SK-N-SH (cell line): Measurements from ENCODE around the gene MMP8. TPM values are rescaled to one million over a fixed set of nuclear protein-coding genes. Genes with fewer than 3 reads are reported as not detected.

Experiments
- CTCF ChIA-PET: fragments of 300-600, 350-600 bp; formaldehyde crosslinking; extraction: SDS; loops from one replicate; lab custom pipeline; 2021; lab: Yijun Ruan, JAX
- POLR2A ChIA-PET: fragments of 350-600 bp; sonication (Branson Sonifier 250); formaldehyde crosslinking; extraction: SDS; loops from one replicate; lab custom pipeline; 2020; ENCODE audit warnings: antibody characterized with exemption, inconsistent platforms; lab: Yijun Ruan, JAX
- DNase-seq: peaks from one replicate; pipeline ENCODE4 v3.0.0; 2012
- H2AFZ ChIP-seq: fragments of 200-600 bp; sonication (generic); 2 replicates; pipeline ENCODE4 v1.8.1; 2016; ENCODE audit warnings: antibody characterized with exemption, mild to moderate bottlenecking, low read depth
- H3F3A ChIP-seq: fragments of 200-600 bp; sonication (generic); replicated peaks from 2 replicates; pipeline ENCODE3; 2016; ENCODE audit warnings: antibody characterized with exemption, mild to moderate bottlenecking; ENCODE audit not compliant: insufficient read depth
- H3K27ac ChIP-seq, 2 experiments: fragments of 200-500 bp in 1 of 2; fragments of 200-600 bp in 1 of 2; sonication (Bioruptor generic) in 1 of 2; sonication (generic), shearing (Covaris generic) in 1 of 2; 2 replicates each; pipeline versions ENCODE4 v1.5.1 to v1.6.1; 2014 to 2016; ENCODE audit warnings: low read depth in 2 of 2, inconsistent platforms in 1 of 2, low read length in 1 of 2, mild to moderate bottlenecking in 1 of 2, mixed read lengths in 1 of 2
- H3K27me3 ChIP-seq: fragments of 200-600 bp; sonication (generic), shearing (Covaris generic); 2 replicates; pipeline ENCODE4 v1.6.1; 2016; ENCODE audit warnings: mixed run types; ENCODE audit not compliant: insufficient read depth
- H3K36me3 ChIP-seq, 2 experiments: fragments of 200-500 bp in 1 of 2; fragments of 200-600 bp in 1 of 2; sonication (Bioruptor generic) in 1 of 2; sonication (generic) in 1 of 2; replicated peaks in 1 of 2; 2 replicates each; pipeline versions ENCODE3 to v1.5.1; 2014 to 2016; ENCODE audit warnings: low read length in 1 of 2, mild to moderate bottlenecking in 1 of 2; ENCODE audit not compliant: insufficient read depth in 2 of 2, control insufficient read depth in 1 of 2
- H3K4me1 ChIP-seq, 2 experiments: fragments of 200-500 bp in 1 of 2; fragments of 200-600 bp in 1 of 2; sonication (Bioruptor generic) in 1 of 2; sonication (generic), shearing (Covaris generic) in 1 of 2; 2 replicates each; pipeline versions ENCODE4 v1.5.1 to v1.6.1; 2014 to 2016; ENCODE audit warnings: low read depth in 1 of 2, low read length in 1 of 2, mixed run types in 1 of 2; ENCODE audit not compliant: insufficient read depth in 2 of 2, control insufficient read depth in 1 of 2
- H3K4me2 ChIP-seq: fragments of 200-600 bp; sonication (generic), shearing (Covaris generic); 2 replicates; pipeline ENCODE4 v1.6.1; 2017; ENCODE audit warnings: mixed run types
- H3K4me3 ChIP-seq, 2 experiments: fragments of 200-500 bp in 1 of 2; fragments of 200-600 bp in 1 of 2; sonication (Bioruptor generic) in 1 of 2; sonication (generic), shearing (Covaris generic) in 1 of 2; 2 replicates each; pipeline versions ENCODE4 v1.5.1 to v1.8.1; 2014 to 2016; ENCODE audit warnings: low read depth in 2 of 2, inconsistent platforms in 1 of 2, low read length in 1 of 2, mild to moderate bottlenecking in 1 of 2, mixed read lengths in 1 of 2, moderate library complexity in 1 of 2
- H3K79me2 ChIP-seq: fragments of 200-600 bp; sonication (generic); 2 replicates; pipeline ENCODE4 v1.8.1; 2017; ENCODE audit warnings: mild to moderate bottlenecking; ENCODE audit not compliant: insufficient read depth
- H3K9ac ChIP-seq: fragments of 200-600 bp; sonication (generic); 2 replicates; pipeline ENCODE4 v1.6.1; 2017; ENCODE audit warnings: mixed run types
- H3K9me2 ChIP-seq: fragments of 200-600 bp; sonication (generic); 2 replicates; pipeline ENCODE4 v1.6.1; 2017; ENCODE audit warnings: mixed run types
- H3K9me3 ChIP-seq: fragments of 200-600 bp; sonication (generic); 2 replicates; pipeline ENCODE4 v1.6.1; 2017; ENCODE audit warnings: mixed run types, mild to moderate bottlenecking, moderate library complexity
- H4K20me1 ChIP-seq: fragments of 200-600 bp; sonication (generic); 2 replicates; pipeline ENCODE4 v1.6.1; 2017; ENCODE audit warnings: mild to moderate bottlenecking, mixed run types; ENCODE audit not compliant: insufficient read depth
- CHD2 ChIP-seq: fragments of 150-350 bp; IDR thresholded peaks from 2 replicates; pipeline ENCODE4 v1.6.1; 2018; ENCODE audit warnings: low read length; ENCODE audit not compliant: partially characterized antibody
- ELF1 ChIP-seq: IDR thresholded peaks from 2 replicates; pipeline ENCODE4 v1.4.0; 2012
- EP300 ChIP-seq, 2 experiments: IDR thresholded peaks; 2 replicates each; pipeline versions ENCODE4 v1.4.0 to v1.6.1; 2012; ENCODE audit warnings: borderline replicate concordance in 1 of 2, low read depth in 1 of 2, low read length in 1 of 2
- EZH2phosphoT487 ChIP-seq: fragments of 200-600 bp; sonication (generic); IDR thresholded peaks from 2 replicates; pipeline ENCODE4 v1.6.1; 2017; ENCODE audit warnings: low read depth, mixed run types, mild to moderate bottlenecking, antibody characterized with exemption, moderate library complexity, borderline replicate concordance
- FOXM1 ChIP-seq: IDR thresholded peaks from 2 replicates; pipeline ENCODE4 v1.4.0; 2012; ENCODE audit warnings: low read depth, mild to moderate bottlenecking
- JUND ChIP-seq: IDR thresholded peaks from 2 replicates; pipeline ENCODE4 v1.4.0; 2012
- NFIC ChIP-seq: IDR thresholded peaks from 2 replicates; pipeline ENCODE4 v1.4.0; 2012; ENCODE audit warnings: borderline replicate concordance
- POLR2AphosphoS5 ChIP-seq: IDR thresholded peaks from 2 replicates; pipeline ENCODE4 v1.6.1; 2012; ENCODE audit warnings: low read depth, low read length
- RCOR1 ChIP-seq: fragments of 150-350 bp; IDR thresholded peaks from 2 replicates; pipeline ENCODE4 v1.6.1; 2017; ENCODE audit warnings: antibody characterized with exemption, low read length
- SMC3 ChIP-seq: IDR thresholded peaks from 2 replicates; pipeline ENCODE4 v1.6.1; 2012; ENCODE audit warnings: low read depth, low read length, improper control_type of control experiment
- TAF1 ChIP-seq: IDR thresholded peaks from 2 replicates; pipeline ENCODE4 v1.6.1; 2012; ENCODE audit warnings: low read depth, mild to moderate bottlenecking, low read length, moderate library complexity, borderline replicate concordance
- TCF12 ChIP-seq: IDR thresholded peaks from 2 replicates; pipeline ENCODE4 v1.4.0; 2012
- TEAD4 ChIP-seq: IDR thresholded peaks from 2 replicates; pipeline ENCODE4 v1.4.0; 2012; ENCODE audit warnings: mild to moderate bottlenecking, borderline replicate concordance; ENCODE audit not compliant: insufficient read depth
- polyA plus RNA-seq, 3 experiments: library from polyadenylated mRNA; depleted of rRNA; stranded (reverse); fragments of >200 nt; gene quantifications; 2 replicates each; pipeline ENCODE4 v1.2.3, GENCODE V29; 2012
- TF ChIP-seq, protein P1 (sequence below): IDR thresholded peaks from 2 replicates; pipeline ENCODE4 v1.6.1; 2012; ENCODE audit warnings: mild to moderate bottlenecking, low read depth, low read length, moderate library complexity
- TF ChIP-seq, protein P2 (sequence below): IDR thresholded peaks from 2 replicates; pipeline ENCODE4 v1.4.0; 2012; ENCODE audit warnings: low read depth, borderline replicate concordance
- TF ChIP-seq, protein P3 (sequence below): fragments of 150-350 bp; IDR thresholded peaks from 2 replicates; pipeline ENCODE4 v1.6.1; 2017; ENCODE audit warnings: antibody characterized with exemption, low read length, low read depth, borderline replicate concordance

The MMP8 gene
- polyA plus RNA-seq, 1 of the 3 experiments (the other 2 are of a cell fraction), result 0.07 TPM

DNA sequence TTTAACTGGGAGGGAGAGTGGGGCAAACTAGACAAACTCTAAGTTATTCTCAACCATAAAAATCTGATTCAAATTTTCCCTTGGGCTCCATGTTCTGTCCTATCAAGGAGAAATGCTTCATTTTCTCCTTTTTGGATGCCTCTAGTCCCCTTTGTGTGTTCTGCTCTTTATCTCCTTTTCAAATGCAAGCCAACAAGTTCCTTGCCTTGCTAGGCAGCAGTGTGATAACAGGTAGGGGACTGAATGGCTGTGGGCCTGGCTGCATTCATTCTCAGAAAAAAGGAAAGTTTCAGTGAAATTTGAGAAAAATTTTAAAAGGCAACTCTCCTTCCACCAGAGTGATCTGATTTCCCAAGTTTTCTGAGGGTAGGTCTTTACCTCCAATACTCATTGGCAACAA is 26.9 kb upstream of the MMP8 start:
- no peak for TF ChIP-seq TAF1
- TF ChIP-seq TEAD4, result no peak
- TF ChIP-seq, protein P1, sequence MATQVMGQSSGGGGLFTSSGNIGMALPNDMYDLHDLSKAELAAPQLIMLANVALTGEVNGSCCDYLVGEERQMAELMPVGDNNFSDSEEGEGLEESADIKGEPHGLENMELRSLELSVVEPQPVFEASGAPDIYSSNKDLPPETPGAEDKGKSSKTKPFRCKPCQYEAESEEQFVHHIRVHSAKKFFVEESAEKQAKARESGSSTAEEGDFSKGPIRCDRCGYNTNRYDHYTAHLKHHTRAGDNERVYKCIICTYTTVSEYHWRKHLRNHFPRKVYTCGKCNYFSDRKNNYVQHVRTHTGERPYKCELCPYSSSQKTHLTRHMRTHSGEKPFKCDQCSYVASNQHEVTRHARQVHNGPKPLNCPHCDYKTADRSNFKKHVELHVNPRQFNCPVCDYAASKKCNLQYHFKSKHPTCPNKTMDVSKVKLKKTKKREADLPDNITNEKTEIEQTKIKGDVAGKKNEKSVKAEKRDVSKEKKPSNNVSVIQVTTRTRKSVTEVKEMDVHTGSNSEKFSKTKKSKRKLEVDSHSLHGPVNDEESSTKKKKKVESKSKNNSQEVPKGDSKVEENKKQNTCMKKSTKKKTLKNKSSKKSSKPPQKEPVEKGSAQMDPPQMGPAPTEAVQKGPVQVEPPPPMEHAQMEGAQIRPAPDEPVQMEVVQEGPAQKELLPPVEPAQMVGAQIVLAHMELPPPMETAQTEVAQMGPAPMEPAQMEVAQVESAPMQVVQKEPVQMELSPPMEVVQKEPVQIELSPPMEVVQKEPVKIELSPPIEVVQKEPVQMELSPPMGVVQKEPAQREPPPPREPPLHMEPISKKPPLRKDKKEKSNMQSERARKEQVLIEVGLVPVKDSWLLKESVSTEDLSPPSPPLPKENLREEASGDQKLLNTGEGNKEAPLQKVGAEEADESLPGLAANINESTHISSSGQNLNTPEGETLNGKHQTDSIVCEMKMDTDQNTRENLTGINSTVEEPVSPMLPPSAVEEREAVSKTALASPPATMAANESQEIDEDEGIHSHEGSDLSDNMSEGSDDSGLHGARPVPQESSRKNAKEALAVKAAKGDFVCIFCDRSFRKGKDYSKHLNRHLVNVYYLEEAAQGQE, result no peak
- TF ChIP-seq POLR2AphosphoS5, result no peak
- TF ChIP-seq, protein P2, sequence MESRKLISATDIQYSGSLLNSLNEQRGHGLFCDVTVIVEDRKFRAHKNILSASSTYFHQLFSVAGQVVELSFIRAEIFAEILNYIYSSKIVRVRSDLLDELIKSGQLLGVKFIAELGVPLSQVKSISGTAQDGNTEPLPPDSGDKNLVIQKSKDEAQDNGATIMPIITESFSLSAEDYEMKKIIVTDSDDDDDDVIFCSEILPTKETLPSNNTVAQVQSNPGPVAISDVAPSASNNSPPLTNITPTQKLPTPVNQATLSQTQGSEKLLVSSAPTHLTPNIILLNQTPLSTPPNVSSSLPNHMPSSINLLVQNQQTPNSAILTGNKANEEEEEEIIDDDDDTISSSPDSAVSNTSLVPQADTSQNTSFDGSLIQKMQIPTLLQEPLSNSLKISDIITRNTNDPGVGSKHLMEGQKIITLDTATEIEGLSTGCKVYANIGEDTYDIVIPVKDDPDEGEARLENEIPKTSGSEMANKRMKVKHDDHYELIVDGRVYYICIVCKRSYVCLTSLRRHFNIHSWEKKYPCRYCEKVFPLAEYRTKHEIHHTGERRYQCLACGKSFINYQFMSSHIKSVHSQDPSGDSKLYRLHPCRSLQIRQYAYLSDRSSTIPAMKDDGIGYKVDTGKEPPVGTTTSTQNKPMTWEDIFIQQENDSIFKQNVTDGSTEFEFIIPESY, result no peak
- TF ChIP-seq NFIC, result no peak
- no peak for TF ChIP-seq SMC3
- TF ChIP-seq JUND, result no peak
- TF ChIP-seq ELF1, result no peak
- TF ChIP-seq EZH2phosphoT487, result no peak
- TF ChIP-seq, protein P3, sequence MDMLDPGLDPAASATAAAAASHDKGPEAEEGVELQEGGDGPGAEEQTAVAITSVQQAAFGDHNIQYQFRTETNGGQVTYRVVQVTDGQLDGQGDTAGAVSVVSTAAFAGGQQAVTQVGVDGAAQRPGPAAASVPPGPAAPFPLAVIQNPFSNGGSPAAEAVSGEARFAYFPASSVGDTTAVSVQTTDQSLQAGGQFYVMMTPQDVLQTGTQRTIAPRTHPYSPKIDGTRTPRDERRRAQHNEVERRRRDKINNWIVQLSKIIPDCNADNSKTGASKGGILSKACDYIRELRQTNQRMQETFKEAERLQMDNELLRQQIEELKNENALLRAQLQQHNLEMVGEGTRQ, result no peak
- no peak for TF ChIP-seq CHD2
- no peak for TF ChIP-seq EP300 (IDR thresholded peaks at IDR 0.05; ENCODE audit: borderline replicate concordance in 1 of 2, low read depth in 1 of 2, low read length in 1 of 2)
- no peak for TF ChIP-seq RCOR1
- TF ChIP-seq TCF12, result no peak
- no peak for TF ChIP-seq FOXM1
- H4K20me1 ChIP-seq, result no peaks in the 10 kb centered on the region
- no peaks in the 10 kb centered on the region for H3K9me3 ChIP-seq
- no peak overlapping the region for H3K9ac ChIP-seq
- H3K9me2 ChIP-seq, result no peaks in the 10 kb centered on the region
- H3F3A ChIP-seq, result no peaks in the 10 kb centered on the region
- H3K4me1 ChIP-seq, result no peaks in the 10 kb centered on the region
- peaks cover 10% of the 10 kb centered on the region; the same call in 1 of the 2 replicates for H3K27me3 ChIP-seq
- ChIA-PET CTCF (no interaction called here), POLR2A (no interaction called here)
- DNase-seq, result no peak
- H2AFZ ChIP-seq, result no peak overlapping the region
- no peaks in the 10 kb centered on the region for H3K36me3 ChIP-seq
- no peak overlapping the region for H3K4me3 ChIP-seq
- H3K79me2 ChIP-seq, result no peaks in the 10 kb centered on the region
- H3K4me2 ChIP-seq, result no peak overlapping the region
- no peak overlapping the region for H3K27ac ChIP-seq
